A673 (cell line): ENCODE results near the gene MMP24.

Experiments
- CTCF ChIP-seq: fragments of 300-800, 200-600 bp; sonication (generic); conservative IDR thresholded peaks from 2 replicates; pipeline ENCODE4 v1.5.1; 2017; ENCODE audit warnings: low read depth, mild to moderate bottlenecking, antibody characterized with exemption, low read length, moderate library complexity, mixed read lengths
- EZH2 ChIP-seq: fragments of 200-600 bp; sonication (generic); IDR thresholded peaks from 2 replicates; pipeline ENCODE4 v1.6.1; 2017; ENCODE audit warnings: borderline replicate concordance, low read depth, mild to moderate bottlenecking, mixed read lengths, antibody characterized with exemption, low read length; ENCODE audit not compliant: poor library complexity, severe bottlenecking

GRCh38 chr20:35235881-35236280, 9.4 kb downstream of the MMP24 start:
- TF ChIP-seq CTCF (no peak), EZH2 (no peak)
